ENCODE measurements around the gene PRKG1. TPM values are rescaled to one million over a fixed set of nuclear protein-coding genes. Genes with fewer than 3 reads are reported as not detected.

The PRKG1 gene
- total and polyA plus RNA-seq, 8 donors = 1.2 to 9.6 (median 2.9) TPM

- DNase-seq (no peak), FAIRE-seq (no peak), ATAC-seq (no peak)
- Histone ChIP-seq H3K4me3 (no peak overlapping the region), H3K4me1 (no peaks in the 10 kb centered on the region), H3K9me3 (no peaks in the 10 kb centered on the region), H3K36me3 (no peaks in the 10 kb centered on the region), H3K27me3 (no peaks in the 10 kb centered on the region), H3K27ac (no peak overlapping the region)
- 89 to 90% methylated on average over 5 of the region's 5 CpGs for WGBS, 2 donors
- TF ChIP-seq, protein P1, sequence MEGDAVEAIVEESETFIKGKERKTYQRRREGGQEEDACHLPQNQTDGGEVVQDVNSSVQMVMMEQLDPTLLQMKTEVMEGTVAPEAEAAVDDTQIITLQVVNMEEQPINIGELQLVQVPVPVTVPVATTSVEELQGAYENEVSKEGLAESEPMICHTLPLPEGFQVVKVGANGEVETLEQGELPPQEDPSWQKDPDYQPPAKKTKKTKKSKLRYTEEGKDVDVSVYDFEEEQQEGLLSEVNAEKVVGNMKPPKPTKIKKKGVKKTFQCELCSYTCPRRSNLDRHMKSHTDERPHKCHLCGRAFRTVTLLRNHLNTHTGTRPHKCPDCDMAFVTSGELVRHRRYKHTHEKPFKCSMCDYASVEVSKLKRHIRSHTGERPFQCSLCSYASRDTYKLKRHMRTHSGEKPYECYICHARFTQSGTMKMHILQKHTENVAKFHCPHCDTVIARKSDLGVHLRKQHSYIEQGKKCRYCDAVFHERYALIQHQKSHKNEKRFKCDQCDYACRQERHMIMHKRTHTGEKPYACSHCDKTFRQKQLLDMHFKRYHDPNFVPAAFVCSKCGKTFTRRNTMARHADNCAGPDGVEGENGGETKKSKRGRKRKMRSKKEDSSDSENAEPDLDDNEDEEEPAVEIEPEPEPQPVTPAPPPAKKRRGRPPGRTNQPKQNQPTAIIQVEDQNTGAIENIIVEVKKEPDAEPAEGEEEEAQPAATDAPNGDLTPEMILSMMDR (IDR thresholded peaks at IDR 0.05) = no peak
- intact Hi-C loops (cut with DNase I) = no loop called here
Observed at GRCh38 chr10:51926337-51926736, 852.0 kb downstream of the PRKG1 start.

DNA sequence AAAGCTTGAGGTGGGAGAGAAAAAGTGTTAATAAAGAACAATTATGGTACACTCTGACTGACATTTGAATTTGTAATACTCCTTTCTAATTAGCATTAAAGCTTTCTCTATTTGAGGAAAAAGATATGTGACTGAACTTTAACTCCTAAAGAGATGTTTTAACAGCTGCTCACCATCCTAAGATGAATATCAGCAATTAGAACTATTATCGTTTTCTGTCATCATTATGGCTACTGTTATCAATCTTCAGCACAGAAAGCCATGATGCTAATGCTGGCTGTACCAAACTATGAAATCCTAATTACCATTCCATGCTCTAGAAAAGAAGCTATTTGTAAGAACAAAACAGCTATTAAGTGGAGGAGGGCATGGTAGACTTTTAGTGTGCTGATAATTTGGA lies 853.9 kb downstream of the PRKG1 start:
- DNase-seq = no peak
- ATAC-seq = no peak
- 34 to 41% methylated on average over 1 of the region's 1 CpG for WGBS, 2 donors
- intact Hi-C loops (cut with DNase I) = no loop called here
- no peaks in the 10 kb centered on the region for H3K27me3 ChIP-seq
- FAIRE-seq = no peak
- H3K4me1 ChIP-seq = no peaks in the 10 kb centered on the region
- no peak overlapping the region for H3K27ac ChIP-seq
- TF ChIP-seq, protein P1 (IDR thresholded peaks at IDR 0.05) = no peak
- no peak overlapping the region for H3K4me3 ChIP-seq
- no peaks in the 10 kb centered on the region for H3K9me3 ChIP-seq
- H3K36me3 ChIP-seq = no peaks in the 10 kb centered on the region

DNA sequence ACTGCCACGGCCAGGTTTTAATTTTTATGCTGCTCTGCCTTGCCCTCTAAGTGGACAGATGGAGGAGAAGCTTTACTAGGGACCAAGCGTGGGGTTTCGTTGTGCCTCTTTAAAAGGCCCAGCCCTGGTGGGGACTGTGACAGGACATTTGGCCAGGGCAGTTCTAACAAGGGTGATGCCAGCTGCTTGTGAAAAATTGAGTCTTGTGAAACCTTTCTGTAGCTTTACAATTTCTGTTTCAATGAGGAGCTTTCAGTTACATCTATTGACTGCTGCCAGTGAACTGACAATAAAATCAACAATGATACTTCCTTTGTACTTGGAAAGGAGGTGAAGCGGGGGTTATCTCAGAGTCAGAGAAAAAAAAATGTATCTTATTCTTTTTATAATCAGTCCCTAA lies 858.2 kb downstream of the PRKG1 start:
- FAIRE-seq (no peak), ATAC-seq (no peak), DNase-seq (no peak)
- no peaks in the 10 kb centered on the region for H3K27me3 ChIP-seq
- no peak overlapping the region for H3K27ac ChIP-seq
- no peaks in the 10 kb centered on the region for H3K9me3 ChIP-seq
- no peaks in the 10 kb centered on the region for H3K36me3 ChIP-seq
- TF ChIP-seq, protein P1 (IDR thresholded peaks at IDR 0.05) = no peak
- no peak overlapping the region for H3K4me3 ChIP-seq
- 86 to 93% methylated on average over 4 of the region's 4 CpGs for WGBS, 2 donors
- intact Hi-C loops (cut with DNase I) = no loop called here
- H3K4me1 ChIP-seq = no peaks in the 10 kb centered on the region

DNA sequence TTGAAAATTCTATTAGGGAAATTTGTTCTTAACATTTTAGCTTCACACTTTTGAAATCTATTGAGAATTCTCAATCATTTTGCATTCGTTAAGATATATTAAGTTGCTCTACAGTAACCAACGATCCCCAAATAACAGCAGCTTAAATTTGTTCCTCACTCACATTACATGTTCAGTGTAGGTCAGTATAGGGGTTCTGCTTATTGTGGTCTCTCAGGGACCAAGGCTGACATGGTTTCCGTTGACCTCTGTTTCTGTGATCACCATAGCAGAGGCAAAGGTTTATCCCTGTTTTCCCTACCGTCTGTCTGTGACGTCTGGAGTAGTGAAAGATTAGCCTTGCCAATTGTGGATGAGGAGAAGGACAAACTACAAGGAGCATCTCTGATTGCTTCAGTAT lies 860.1 kb downstream of the PRKG1 start:
- 80 to 82% methylated on average over 5 of the region's 5 CpGs for WGBS, 2 donors
- H3K9me3 ChIP-seq = no peaks in the 10 kb centered on the region
- intact Hi-C loops (cut with DNase I) = no loop called here
- TF ChIP-seq, protein P1 (IDR thresholded peaks at IDR 0.05) = no peak
- ATAC-seq (no peak), DNase-seq (no peak), FAIRE-seq (no peak)
- H3K27ac ChIP-seq = no peak overlapping the region
- no peaks in the 10 kb centered on the region for H3K4me1 ChIP-seq
- H3K4me3 ChIP-seq = no peak overlapping the region
- H3K36me3 ChIP-seq = no peaks in the 10 kb centered on the region
- no peaks in the 10 kb centered on the region for H3K27me3 ChIP-seq

- Histone ChIP-seq H3K4me1 (no peaks in the 10 kb centered on the region), H3K27ac (no peak overlapping the region), H3K4me3 (no peak overlapping the region), H3K9me3 (no peaks in the 10 kb centered on the region), H3K36me3 (no peaks in the 10 kb centered on the region), H3K27me3 (no peaks in the 10 kb centered on the region)
- WGBS, 2 donors = 55% methylated on average over 5 of the region's 5 CpGs
- no peak for ATAC-seq
- intact Hi-C loops (cut with DNase I) = no loop called here
- TF ChIP-seq, protein P1 (IDR thresholded peaks at IDR 0.05) = no peak
- no peak for FAIRE-seq
- no peak for DNase-seq
Observed at GRCh38 chr10:51935341-51935740, 861.1 kb downstream of the PRKG1 start.
